Cardiac muscle cell (in vitro differentiated cells and primary cell): Measurements from ENCODE around the gene VASH1. TPM values are rescaled to one million over a fixed set of nuclear protein-coding genes. Genes with fewer than 3 reads are reported as not detected.
A peak's percentile ranks its signal among the peaks of the same experiment; 100 is the strongest.

Experiments used
- DNase-seq, 2 donors: peaks; one replicate each; pipeline versions ENCODE4 v3.0.0 to v3.0.0-alpha.2; 2010 to 2017; ENCODE audit warnings: low read depth in 1 of 2, low spot score in 1 of 2
- H3K27ac ChIP-seq: fragments of 200-600 bp; sonication (generic); 2 replicates; pipeline ENCODE4 v1.5.1; 2016
- H3K27me3 ChIP-seq: fragments of 200-600 bp; sonication (generic); 2 replicates; pipeline ENCODE4 v1.6.0; 2016; ENCODE audit warnings: control low read depth
- H3K36me3 ChIP-seq: fragments of 200-600 bp; sonication (generic); 2 replicates; pipeline ENCODE4 v1.5.1; 2016; ENCODE audit warnings: control low read depth
- H3K4me1 ChIP-seq: fragments of 200-600 bp; sonication (generic); 2 replicates; pipeline ENCODE4 v1.8.1; 2017; ENCODE audit warnings: low read depth, mild to moderate bottlenecking, mixed run types
- H3K4me3 ChIP-seq: fragments of 200-600 bp; sonication (generic); 2 replicates; pipeline ENCODE4 v1.5.1; 2016; ENCODE audit warnings: mild to moderate bottlenecking
- H3K9me3 ChIP-seq: fragments of 200-600 bp; sonication (generic); 2 replicates; pipeline ENCODE4 v1.5.1; 2017; ENCODE audit warnings: low read depth, mild to moderate bottlenecking, control low read depth
- polyA plus RNA-seq: library from polyadenylated mRNA; unstranded; fragments of >200 nt; fragmentation: Nextera tagmentation; extraction: Ambion mirVana; gene quantifications from 2 replicates; pipeline ENCODE4 v1.2.1, GENCODE V29; 2016
- total RNA-seq: library from RNA; depleted of rRNA; stranded (reverse); fragments of >200 nt; gene quantifications from 2 replicates; pipeline ENCODE4 v1.2.3, GENCODE V29; 2016
- TF ChIP-seq, protein P1 (sequence below): IDR thresholded peaks from 2 replicates; pipeline ENCODE4 v1.5.1; 2012; ENCODE audit warnings: low read depth, mild to moderate bottlenecking, low read length

The VASH1 gene
- total and polyA plus RNA-seq, 2 experiments from 2014 or later, result 22.1 to 41.0 TPM

DNA sequence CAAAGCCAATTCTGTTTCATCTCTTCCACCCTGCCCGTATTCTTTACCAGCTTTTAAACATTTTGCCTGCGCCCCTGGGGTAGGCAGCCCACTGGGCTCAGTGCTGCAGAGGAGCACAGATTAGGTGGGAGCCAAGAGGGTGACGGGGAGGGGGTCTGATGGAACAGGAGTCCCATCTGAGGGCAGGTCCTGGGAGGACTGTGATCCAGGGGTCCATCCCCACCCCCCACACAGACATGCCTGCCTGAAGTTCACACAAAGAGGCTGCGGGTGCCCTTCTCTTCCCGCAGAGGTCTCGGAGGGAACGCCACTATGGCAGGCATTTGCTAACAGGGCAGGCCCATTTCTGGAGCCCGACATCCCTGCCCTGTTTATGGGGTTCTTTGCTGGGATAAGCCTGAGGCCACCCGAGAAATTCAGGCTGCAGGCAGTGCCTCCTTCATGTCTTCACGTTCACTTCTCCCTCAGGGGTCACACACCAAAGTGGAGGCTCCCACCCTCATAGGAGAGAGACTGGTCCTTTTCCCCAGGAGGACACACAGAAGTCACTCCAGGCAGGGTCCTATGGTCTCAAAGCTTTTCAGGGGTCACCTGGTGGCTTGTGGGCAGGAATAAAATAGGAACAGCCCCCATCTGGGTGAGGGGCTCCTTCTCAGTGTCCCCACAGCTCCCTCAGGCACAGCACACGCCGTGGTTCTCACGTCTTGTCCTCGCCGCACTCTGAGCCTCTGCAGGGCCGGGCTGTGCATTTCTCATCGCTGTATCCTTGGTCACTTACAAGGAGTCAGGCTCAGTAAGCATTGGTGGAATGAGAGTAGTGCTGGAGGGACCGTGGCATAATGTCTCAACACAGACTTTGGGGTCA lies 12.9 kb downstream of the VASH1 start:
- no peak for DNase-seq
- H3K4me3 ChIP-seq, result no peak overlapping the region
- H3K9me3 ChIP-seq, result no peaks in the 10 kb centered on the region
- TF ChIP-seq, protein P1, sequence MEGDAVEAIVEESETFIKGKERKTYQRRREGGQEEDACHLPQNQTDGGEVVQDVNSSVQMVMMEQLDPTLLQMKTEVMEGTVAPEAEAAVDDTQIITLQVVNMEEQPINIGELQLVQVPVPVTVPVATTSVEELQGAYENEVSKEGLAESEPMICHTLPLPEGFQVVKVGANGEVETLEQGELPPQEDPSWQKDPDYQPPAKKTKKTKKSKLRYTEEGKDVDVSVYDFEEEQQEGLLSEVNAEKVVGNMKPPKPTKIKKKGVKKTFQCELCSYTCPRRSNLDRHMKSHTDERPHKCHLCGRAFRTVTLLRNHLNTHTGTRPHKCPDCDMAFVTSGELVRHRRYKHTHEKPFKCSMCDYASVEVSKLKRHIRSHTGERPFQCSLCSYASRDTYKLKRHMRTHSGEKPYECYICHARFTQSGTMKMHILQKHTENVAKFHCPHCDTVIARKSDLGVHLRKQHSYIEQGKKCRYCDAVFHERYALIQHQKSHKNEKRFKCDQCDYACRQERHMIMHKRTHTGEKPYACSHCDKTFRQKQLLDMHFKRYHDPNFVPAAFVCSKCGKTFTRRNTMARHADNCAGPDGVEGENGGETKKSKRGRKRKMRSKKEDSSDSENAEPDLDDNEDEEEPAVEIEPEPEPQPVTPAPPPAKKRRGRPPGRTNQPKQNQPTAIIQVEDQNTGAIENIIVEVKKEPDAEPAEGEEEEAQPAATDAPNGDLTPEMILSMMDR, result no peak
- peak overlapping the region; percentile 91 for H3K27ac ChIP-seq
- no peaks in the 10 kb centered on the region for H3K27me3 ChIP-seq
- H3K36me3 ChIP-seq, result no peaks in the 10 kb centered on the region
- H3K4me1 ChIP-seq, result peaks cover 19% of the 10 kb centered on the region

DNA sequence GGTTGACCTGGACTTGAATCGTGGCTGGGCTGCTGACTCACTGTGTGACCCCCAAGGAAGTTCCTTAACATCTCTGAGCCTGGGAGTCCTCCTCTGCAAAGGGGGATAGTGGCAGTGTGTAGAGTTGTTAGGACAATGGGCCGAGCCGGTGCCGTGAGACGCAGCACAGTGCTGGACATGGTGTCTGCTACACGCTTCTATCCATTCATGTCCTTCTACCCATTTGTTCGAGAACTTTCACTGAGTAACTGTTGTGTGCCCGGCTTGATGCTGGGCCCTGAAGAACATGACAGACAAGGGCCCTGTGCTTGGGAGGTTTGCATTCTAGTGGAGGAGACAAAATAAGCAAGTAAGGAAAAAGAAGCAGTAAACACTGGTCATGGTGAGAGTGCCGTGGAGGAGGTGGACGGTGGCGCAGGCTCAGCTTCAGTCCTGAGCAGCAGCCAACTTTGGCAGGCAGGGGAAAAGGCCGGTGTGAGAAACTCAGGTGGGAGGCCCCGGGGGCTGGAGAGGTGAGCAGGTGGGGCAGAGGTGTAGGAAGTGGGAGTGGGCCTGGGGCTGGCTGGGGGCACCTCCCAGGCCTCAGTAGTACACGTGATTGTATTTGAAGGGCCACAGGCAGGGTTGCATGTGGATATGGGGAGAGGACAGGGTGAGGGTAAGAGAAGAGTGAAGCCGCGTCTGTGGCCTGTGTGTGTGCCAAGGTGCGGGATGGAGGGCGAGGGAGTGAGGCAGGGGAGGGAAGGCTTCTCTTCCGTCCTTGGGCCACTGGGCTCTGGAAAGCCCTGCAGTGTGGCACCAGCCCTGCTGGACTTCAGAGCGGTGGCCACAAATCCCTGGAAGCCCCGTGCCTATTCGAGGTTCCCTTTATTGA lies 13.8 kb downstream of the VASH1 start:
- Histone ChIP-seq H3K4me1 (peaks cover 18% of the 10 kb centered on the region), H3K9me3 (no peaks in the 10 kb centered on the region), H3K36me3 (no peaks in the 10 kb centered on the region), H3K27me3 (no peaks in the 10 kb centered on the region), H3K27ac (no peak overlapping the region), H3K4me3 (no peak overlapping the region)
- TF ChIP-seq, protein P1, result no peak
- DNase-seq, result no peak

DNA sequence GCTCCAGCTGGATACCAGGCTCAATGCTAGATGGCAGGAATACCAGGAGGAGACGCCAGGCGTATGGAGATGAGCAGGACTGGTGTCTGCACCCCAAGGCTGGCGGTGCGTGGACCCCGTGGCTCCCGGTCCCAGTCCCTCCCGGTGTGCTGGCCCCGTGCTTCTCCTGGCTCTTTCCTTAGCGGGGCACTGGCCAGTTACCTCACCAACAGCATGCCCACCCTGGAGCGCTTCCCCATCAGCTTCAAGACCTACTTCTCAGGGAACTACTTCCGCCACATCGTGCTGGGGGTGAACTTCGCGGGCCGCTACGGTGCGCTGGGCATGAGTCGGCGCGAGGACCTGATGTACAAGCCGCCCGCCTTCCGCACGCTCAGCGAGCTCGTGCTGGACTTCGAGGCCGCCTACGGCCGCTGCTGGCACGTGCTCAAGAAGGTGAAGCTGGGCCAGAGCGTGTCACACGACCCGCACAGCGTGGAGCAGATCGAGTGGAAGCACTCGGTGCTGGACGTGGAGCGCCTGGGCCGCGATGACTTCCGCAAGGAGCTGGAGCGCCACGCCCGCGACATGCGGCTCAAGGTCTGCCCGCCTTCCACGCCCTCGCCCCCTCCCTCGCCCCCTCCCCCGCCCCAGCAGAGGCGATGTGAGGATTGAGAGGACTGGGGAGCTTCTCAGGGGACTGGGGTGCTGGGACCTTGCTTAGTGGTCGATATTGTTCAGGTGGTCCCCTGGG lies 14.6 kb downstream of the VASH1 start:
- no peaks in the 10 kb centered on the region for H3K9me3 ChIP-seq
- TF ChIP-seq, protein P1, result no peak

DNA sequence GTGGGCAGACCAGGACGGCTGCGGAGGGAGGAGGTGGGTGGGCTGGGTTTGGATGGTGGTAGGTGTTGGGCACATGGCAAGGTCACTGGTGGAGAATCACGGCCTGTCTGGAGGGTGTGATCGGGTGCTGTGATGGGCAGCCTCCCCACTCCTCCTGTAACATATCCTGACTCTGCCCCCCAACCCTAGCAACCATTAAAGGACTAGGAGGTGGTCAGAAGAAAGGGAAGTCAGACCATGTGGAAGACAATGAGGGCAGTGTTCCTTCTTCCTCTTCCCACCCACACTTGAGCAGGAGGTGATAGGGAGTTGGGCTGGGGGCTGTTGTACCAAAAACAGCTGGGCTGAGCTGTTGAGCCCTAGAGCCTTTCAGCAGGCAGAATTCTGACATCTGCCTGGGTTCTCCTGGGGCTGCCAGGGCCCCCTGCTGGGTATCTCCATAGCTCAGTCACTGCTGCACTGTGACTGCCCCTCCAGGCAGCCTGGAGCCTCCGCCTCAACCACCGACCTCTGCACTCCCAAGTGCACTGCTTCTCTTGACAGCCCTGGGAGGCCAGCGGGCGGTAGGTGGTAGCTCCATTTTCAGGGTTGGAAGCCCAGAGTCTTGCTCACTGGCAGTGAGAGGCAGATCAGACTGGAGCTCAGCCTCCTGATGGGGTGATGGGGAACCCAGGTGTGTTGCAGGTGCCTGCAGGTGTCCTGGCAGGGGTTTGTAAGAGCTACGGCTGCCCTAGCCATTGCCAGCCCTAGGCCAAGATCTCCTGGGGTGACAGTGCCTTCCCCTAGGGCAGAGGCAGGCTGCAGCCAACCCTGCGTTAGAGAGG lies 15.4 kb downstream of the VASH1 start:
- TF ChIP-seq, protein P1, result peak; percentile 20
- Histone ChIP-seq H3K4me1 (peaks cover 18% of the 10 kb centered on the region), H3K9me3 (no peaks in the 10 kb centered on the region), H3K27me3 (no peaks in the 10 kb centered on the region), H3K4me3 (no peak overlapping the region), H3K36me3 (no peaks in the 10 kb centered on the region), H3K27ac (no peak overlapping the region)
- peak in 1 of 2 donors; percentile 39 for DNase-seq

More for the DNA sequence above, 14.6 kb downstream of the VASH1 start:
- Histone ChIP-seq H3K4me1 (peaks cover 18% of the 10 kb centered on the region), H3K36me3 (no peaks in the 10 kb centered on the region), H3K4me3 (no peak overlapping the region), H3K27me3 (no peaks in the 10 kb centered on the region), H3K27ac (no peak overlapping the region)
- no peak for DNase-seq
